Vagina (tissue), 2 donors: Measurements from ENCODE around the gene CCT6A.

Experiments used
- POLR2A ChIP-seq, 2 donors: fragments of 450-650 bp; IDR thresholded peaks; one replicate each; pipeline ENCODE4 v1.6.1; 2017; ENCODE audit warnings: antibody characterized with exemption in 2 of 2, mild to moderate bottlenecking in 2 of 2, moderate library complexity in 2 of 2
- POLR2AphosphoS5 ChIP-seq, 2 donors: sonication (generic); formaldehyde crosslinking; IDR thresholded peaks; one replicate each; pipeline ENCODE4 v1.9.0; 2017; ENCODE audit warnings: antibody characterized with exemption in 2 of 2, mild to moderate bottlenecking in 2 of 2, low read depth in 1 of 2; ENCODE audit not compliant: insufficient read depth in 1 of 2
- TF ChIP-seq, protein P1 (sequence below), 3 experiments: fragments of 450-650 bp in 2 of 3; fragments of 200-600 bp in 1 of 3; sonication (generic) in 1 of 3; IDR thresholded peaks; one replicate each; pipeline ENCODE4 v1.5.1; 2017 to 2019; ENCODE audit warnings: antibody characterized with exemption in 3 of 3, mild to moderate bottlenecking in 2 of 3, moderate library complexity in 2 of 3

DNA sequence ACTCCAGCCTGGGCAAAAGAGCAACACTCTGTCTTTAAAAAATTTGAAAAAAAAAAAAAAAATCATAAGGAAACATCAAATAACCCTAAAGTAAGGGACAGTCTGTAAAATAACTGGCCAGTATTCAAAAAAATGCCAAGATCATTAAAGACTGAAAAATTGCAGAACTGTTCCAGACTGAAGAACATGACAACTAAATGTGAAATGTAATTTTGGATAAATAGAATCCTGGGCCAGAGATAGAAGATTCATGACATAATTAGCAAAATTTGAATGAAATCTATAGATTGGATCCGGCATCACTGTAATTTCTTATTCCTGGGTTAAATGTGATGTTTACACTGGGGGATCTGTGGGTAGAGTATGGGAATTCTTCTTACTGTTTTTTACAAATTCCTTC, 3.3 kb upstream of the CCT6A start:
- TF ChIP-seq, protein P1, sequence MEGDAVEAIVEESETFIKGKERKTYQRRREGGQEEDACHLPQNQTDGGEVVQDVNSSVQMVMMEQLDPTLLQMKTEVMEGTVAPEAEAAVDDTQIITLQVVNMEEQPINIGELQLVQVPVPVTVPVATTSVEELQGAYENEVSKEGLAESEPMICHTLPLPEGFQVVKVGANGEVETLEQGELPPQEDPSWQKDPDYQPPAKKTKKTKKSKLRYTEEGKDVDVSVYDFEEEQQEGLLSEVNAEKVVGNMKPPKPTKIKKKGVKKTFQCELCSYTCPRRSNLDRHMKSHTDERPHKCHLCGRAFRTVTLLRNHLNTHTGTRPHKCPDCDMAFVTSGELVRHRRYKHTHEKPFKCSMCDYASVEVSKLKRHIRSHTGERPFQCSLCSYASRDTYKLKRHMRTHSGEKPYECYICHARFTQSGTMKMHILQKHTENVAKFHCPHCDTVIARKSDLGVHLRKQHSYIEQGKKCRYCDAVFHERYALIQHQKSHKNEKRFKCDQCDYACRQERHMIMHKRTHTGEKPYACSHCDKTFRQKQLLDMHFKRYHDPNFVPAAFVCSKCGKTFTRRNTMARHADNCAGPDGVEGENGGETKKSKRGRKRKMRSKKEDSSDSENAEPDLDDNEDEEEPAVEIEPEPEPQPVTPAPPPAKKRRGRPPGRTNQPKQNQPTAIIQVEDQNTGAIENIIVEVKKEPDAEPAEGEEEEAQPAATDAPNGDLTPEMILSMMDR (IDR thresholded peaks at IDR 0.05) = no peak
- TF ChIP-seq POLR2AphosphoS5 (IDR thresholded peaks at IDR 0.05; ENCODE audit: insufficient read depth in 1 of 2, low read depth in 1 of 2) (no peak), POLR2A (IDR thresholded peaks at IDR 0.05) (no peak)
